HG03025 (cell line): Measurements from ENCODE around the gene KRT82.

Experiments used
- ATAC-seq: cut with Tn5 transposase; IDR thresholded peaks from one replicate; pipeline ENCODE4 v1.9.1; 2021; ENCODE audit warnings: mild to moderate bottlenecking, moderate library complexity; ENCODE audit not compliant: unreplicated experiment, low FRiP score

KRT82 gene

DNA sequence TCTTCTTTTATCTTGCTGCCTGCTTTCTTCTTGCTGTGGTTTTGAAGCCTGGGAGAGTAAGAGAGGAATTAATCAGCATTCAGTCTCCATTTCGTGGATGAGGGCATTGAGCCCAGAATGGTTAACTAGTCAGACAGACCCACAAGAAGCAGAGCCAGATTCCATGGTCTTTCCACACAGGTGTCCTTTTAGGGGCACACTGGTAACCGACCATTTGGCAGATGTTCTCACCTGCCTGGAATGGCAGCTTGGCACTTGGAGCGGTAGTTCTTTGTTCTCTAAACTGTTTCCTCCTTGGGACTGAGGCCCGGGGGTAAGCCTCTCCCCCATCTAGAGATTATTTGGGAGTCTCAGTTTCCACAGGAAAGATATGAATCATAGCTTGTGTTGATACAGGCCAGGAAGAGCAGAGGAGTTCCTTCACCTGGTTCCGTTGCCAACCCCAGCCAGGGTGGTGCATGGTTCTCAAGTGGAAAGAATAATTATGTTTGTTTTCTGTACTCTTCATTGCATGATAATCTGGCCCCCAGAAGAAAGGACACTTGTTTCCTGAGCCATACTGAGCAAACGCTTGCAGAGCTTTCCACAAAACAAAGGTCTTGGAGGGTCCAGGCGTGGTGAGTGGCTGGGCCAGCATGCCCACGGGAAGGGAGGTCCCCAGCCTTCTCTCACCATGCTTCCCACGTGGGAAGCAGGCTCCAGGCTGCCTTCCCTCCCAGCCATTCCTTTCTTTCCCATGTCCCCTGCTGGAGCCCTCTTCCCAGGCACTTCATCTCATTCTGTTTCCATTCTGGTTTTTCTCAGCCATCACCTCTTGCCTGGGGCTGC lies 30.1 kb upstream of the KRT82 start:
- no peak for ATAC-seq

DNA sequence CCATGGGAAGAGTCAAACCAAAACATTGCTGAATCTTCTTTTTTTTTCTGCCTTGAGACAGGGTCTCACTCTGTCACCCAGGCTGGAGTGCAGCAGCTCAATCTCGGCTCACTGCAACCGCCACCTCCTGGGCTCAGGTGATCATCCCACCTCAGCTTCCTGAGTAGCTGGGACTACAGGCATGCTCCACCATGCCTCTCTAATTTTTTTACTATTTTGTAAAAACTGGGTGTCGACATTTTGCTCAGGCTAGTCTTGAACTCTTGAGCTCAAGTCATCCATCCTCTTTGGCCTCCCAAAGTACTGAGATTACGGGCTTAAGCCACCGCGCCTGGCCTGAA lies 29.5 kb upstream of the KRT82 start:
- ATAC-seq = no peak

DNA sequence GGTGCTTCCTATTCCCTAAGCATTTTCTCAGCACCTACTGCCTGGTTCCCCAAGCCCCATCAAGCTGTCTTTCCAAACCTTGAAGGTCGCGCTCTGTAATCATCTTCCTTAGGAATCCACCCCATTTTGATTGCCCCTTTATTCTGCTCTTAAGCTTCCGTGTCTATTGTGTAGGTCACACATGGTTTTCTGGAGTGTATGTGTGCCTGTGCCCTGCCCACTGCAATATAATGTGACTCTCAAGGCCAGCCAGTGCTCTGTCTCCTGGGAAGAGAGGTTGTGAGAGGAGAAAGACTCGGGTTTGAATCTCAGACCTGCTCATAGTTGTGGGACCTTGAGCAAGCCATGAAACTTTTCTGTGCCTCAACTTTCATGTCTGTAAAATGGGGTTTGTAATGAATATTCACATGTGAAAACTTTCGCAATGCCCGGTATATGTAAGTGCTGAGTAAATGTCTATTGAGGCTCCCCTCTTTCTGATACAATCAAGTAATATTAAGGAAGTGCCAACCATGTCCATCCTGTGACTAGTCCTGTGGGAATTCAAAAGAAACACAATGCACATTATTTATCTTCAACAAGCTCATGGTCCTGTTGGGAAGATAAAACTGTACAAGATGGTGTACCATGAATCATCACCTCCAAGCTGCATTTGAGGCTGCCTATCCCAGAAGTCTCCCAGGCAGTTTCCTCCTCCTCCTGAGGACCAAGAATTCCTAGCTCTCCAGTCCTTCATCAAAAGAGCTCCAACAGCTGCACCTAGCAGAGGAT lies 28.8 kb upstream of the KRT82 start:
- no peak for ATAC-seq

DNA sequence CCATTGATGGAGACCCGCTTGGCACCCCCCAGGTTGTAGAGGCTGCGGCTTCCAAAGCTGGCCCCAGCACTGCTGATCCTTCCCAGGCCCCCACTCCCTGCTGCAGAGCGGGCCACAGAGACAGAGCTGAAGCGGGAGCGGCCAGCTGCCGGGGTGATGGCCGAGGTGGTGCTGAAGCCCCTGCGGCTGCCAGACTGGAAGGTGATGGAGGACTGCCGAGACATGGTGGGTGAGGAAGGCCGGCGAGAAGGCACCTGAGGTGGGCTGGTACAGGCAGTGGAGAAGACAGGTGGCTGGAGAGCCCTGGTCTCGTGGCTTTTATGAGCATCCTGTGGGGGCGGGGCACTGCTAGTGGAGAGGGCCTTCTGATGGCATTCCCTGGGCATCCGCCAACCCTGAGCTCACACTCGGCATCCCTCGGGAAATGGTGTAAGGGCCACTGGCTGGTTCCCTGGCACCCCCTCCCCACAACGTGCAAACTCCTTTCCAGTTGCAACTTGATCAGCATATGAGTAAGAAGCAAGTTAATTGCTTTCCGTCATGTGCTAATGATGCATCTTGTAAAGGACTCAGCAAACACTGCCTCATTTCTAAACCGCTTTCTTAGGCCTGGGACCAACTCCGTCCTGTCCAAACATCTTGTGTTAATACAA lies 28.1 kb upstream of the KRT82 start, which contains the start of gene KRT75:
Gene KRT75 (minus strand): TSS at position 291 of the 653 bp plus-strand sequence. CDS start 67 bp downstream, at position 224.
- no peak for ATAC-seq

DNA sequence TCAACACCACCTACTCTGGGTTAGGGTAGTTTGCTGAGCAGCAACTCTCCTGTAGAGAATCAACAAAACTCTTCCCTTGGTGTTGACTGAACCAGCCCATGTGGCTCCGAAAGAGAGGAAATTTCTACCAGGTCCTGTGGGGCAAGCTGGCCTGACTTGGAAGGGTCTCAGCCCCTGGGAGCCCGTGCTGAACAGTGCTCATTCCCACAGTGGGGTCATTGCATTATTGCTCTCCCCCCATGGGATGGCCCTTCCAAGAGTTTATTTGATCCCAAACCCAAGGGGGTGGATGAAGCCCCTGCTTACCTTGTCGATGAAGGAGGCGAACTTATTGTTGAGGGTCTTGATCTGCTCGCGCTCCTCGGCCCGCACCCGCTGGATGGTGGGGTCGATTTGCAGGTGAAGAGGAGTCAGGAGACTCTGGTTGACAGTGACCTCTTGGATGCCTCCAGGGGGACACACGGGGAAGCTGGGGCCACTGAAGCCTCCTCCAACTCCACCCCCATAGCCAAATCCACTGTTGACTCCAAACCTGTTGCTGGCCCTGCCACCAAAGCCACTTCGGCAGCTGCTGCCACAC lies 27.5 kb upstream of the KRT82 start:
- no peak for ATAC-seq

DNA sequence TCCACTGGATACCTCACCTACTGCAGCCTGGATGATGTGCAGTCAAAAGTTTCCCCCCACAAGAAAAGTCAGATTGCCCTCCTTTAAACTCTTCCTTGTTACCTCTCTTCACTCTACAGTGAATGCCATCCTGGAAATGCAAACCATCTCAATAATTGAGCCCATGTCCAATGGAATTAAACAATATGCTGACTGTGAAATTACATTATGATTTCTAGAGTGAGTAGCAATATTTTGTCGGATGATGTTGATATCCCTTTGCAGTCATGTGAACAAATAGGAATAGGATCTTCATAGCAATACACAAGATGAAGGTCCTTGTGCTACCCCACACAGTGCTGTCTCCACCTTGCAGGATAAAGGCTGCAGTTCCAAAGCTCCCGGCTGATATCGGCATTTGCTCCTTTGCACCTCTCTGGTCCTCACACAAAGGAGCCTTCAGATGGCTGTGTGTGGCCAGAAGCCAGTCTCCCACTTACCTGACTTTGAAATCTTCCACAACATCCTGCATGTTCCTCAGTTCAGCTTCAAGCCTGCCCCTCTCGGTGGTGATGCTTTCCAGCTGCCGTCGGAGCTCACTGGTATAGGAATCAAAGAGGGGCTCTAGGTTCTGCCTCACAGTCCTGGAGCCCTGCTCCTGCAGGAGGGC lies 26.5 kb upstream of the KRT82 start:
- ATAC-seq = no peak

DNA sequence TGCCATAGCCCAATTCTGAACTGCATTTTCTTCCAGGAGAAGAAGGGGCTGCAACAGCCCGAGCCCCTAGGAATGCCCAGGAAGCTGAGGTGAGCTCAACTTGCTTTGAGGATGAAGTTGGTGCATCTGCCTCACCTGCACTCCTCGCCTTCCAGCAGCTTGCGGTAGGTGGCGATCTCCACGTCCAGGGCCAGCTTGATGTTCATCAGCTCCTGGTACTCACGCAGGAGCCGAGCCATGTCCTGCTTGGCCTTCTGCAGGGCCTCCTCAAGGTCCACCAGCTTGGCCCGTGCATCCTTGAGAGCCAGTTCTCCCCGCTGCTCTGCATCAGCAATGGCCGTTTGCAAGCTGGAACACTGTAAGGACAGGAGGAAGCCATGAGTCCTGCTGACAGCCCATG lies 22.0 kb upstream of the KRT82 start:
- no peak for ATAC-seq

DNA sequence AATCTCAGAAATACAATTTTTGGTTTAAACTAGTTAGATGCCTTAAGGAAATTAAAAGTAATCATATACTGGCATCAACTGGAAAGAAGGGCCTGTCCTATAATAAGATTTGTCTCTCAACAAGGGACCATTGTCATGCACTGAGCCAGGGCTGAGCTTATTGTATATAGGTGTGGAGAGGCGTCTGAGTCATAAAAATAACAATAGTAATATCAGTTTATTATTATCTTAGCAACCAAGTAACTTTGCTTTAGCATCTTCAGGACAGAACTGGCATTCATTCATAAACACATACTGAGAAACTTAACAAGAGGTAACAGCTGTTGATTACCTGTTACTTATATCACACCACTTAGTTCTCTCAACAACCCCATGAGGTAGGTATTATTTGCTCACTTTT lies 20.9 kb upstream of the KRT82 start:
- ATAC-seq = no peak

DNA sequence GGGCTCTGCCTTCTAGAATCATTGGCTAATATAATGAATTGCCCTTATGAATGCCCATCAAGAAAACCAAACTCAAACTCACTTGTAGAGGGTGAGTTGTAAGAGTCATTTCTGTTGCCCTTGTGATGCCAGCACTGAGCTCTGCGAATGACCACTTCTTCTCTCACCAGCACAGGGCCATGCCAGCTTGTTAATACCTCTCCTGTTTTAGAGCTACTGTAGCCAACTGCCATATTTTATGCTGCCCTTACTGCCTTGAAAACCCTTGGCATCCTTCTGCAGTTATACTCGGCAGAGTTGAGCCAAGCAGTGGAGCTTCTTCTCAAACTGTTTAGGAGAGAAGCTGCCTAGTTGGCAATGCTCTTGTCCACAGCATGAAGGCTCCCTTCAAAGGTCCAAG lies 19.9 kb upstream of the KRT82 start:
- ATAC-seq = no peak

DNA sequence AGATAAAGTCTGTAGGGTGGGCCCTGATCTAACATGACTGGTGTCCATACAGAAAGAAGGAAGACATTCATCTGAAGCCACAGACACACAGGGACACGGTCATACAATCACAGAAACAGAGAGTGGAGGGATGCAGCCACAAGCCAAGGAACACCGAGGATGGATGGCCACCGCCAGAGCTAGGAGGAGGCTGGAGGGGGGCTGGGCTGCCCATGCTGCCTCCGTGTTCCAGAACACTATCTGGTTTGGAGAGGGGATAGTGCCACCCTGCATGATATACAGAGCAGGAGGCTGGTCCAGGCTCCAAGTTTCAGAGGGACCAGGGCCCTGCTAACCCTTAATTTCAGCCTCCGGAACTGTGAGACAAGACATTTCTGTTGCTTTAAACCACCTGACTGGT lies 19.3 kb upstream of the KRT82 start:
- ATAC-seq = no peak

DNA sequence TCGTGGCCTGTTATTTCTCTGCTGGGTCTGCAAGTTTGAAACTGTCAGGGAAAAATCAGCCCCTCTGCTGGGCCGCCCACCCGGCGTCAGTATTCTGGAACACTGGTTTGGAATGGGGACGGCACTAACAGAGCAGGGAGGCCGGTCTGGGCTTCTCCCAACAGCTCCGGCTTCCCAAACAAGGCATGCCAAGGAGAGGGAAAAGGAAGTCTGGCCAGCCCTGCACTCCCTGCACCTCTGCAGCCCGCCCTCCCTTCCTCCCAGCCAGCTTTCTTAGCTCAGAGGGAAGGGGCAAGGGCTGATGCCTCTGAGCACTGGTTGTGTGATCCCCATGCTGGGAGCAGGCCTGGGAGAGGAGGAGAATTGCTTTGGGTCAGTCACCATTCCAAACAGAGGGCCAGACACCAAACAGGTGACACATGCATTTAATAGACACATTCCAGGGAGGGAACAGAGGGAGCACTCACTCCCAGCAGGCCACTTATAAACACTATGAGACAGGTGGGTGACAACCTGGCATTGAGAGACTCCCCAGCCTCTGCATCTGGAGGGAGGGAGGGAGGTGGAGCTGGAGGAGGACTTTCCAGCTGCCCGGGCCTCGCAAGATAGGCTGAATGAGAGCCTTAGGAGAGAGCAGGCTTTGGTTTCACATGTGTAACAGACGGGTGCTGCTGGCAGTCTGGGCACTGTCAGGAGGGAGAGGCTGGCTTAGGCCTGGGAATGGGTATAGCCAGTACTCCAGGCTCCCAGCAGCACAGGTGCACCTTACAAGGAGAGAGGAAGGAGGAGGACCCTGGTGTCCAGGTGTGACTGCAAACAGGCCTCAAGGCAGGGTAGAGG lies 17.7 kb upstream of the KRT82 start:
- ATAC-seq = no peak

DNA sequence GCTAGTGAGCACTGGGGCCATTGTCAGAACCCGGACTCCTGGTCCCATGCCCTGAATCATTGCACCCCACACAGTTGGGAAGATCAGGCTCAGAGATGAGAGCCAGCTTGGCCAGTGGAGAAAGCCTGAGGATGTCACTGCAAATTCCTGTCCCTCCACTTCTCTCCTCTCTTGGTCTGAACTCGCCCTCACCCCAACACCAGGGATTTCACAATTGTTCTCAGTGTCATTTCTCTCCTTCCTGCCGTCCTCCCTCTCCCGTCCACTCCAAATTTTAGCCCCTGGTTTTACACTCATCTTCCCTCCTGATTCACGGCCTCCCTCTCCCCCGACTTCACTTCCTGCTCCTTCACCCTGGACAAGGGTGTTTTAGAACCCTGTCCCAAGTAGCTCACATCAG lies 16.9 kb upstream of the KRT82 start:
- no peak for ATAC-seq

DNA sequence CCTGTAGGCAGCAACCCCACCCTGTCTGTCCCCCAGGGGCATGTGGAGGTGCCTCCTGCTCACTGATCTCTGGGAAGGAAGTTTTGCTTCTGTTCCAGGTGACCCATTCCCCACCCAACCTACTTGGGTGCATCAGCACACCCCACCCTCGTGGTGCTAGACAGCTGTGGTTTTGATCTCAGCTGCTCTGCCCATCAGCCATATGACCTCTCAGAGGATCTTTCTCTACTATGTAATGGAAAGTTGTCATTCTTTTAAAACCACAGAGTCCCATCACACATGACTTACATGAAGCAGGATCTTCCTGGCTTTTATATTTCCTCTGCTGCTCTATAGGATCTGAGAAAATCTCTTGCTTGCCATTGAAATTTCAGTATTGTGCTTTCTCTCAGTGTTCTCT lies 13.5 kb upstream of the KRT82 start:
- ATAC-seq = no peak

DNA sequence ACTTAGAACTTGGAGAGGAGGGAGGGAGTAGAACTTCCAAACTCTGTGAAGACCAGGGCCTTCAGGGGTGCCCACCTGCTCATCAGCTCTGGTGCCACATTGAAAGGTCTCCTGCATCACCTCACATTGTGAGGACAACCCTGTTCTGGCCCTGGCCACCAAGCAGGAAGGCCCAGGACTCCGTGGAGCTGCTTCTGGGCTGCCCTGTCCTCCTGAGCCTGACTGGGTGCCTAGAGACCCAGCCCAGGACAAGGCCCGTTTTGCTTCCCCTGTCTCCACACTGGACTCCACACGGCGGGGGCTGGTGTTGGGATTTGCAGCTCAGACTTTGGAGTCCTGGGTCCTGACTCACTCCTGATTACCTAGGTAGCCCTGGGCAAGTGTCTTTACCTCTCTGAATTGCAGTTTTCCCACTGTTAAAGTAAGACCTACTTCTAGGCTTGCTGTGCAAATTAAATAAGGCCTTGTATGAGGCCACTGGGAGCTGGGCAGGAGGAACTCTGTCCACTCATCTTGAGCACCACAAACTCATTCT lies 12.5 kb upstream of the KRT82 start:
- no peak for ATAC-seq

DNA sequence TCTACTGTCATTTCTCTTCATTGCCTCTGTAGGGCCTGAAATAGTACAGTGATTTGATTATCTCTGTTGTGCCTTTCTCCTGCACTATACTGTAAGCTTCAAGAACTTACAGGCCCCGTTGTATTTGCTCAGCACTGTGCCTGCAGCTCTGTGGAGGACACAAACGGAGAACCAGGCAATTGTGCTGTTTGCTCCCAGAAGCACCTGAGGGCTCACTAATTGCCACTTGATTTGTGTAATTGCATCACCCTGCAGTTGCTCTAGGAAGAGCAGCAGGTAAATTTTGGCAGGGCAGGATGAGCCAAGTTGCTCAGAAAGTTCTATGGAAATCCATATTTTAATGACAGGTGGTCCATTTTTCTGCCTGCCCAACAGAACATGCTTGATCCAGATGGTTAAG lies 11.6 kb upstream of the KRT82 start:
- no peak for ATAC-seq

DNA sequence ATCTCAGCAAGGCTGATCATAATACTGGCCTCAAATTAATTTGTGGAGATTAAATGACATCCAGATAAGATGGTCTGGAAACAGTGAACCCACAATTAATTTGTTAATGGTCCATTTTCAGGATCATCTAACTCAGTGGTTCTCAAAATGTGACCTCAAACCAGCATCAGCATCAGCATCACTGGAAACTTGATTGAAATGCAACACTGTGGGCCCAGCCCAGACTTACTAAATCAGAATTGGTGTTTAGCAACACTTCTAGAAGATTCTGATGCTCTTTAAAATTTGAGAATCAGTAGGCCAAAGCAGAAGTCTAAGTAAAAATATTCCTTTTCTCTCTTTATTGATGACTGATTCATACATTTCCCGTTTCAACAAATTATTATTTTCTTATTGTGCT lies 10.7 kb upstream of the KRT82 start:
- ATAC-seq = no peak

DNA sequence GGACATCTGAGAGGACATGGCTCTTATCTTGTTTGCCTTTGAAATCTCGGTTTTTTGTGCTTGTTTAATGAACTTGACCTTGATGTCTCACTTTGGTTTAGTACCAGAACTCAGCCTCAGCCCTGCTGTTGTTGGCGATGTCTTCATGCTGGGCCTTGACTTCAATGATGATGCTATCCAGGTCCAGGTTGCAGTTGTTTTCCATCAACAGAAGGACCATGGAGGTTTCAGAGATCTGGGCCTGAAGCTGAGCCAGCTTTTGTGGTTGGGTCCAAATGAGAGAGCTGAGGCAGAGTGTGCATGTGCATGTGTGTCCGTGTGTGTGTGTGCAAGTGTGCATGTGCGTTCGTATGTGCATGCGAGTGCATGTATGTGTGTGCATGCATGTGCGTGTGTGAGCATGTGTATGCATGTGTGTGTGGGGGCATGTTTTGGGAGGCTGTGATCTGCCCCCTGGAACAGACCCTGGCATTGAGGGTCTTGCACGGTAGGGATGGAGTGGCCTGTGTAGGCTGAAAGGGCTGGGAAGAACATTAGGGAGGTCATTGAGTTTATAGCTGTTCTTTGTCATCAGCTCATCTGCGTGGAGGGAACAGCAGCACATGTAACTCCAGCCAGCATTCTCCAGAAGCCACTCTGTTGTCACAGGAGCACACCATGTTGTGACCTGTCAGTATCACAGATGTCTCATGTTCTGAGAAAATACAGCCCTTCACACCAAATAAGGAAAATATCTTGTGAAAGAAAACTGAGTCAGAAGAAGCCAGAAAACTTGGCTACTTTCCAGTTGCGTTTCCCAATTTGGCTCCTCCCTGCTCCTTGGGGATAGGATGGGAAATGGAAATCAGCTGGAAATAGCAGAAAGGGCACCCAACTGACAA lies 10.0 kb upstream of the KRT82 start:
- no peak for ATAC-seq

DNA sequence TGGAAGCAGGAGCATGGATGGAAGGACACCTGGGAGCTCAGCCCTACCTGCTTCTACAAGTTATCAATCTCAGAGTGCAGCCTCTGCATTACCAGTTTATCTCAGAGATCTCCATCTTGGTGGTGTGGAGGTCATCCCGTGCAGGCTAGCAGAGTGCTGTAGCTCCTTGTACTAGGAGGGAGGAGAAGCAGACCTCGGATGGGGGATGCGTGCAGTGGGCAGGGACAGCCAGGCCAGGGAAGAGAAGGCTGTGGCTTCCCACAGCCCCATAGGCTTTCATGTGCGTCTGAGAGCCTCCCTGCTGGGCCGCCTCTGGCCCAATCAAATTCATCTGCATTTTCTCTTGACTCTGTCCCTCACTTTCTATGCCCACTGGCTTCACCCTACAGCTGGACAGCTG lies 8.8 kb upstream of the KRT82 start:
- no peak for ATAC-seq
